ENCODE results near the gene GORASP2.

DNA sequence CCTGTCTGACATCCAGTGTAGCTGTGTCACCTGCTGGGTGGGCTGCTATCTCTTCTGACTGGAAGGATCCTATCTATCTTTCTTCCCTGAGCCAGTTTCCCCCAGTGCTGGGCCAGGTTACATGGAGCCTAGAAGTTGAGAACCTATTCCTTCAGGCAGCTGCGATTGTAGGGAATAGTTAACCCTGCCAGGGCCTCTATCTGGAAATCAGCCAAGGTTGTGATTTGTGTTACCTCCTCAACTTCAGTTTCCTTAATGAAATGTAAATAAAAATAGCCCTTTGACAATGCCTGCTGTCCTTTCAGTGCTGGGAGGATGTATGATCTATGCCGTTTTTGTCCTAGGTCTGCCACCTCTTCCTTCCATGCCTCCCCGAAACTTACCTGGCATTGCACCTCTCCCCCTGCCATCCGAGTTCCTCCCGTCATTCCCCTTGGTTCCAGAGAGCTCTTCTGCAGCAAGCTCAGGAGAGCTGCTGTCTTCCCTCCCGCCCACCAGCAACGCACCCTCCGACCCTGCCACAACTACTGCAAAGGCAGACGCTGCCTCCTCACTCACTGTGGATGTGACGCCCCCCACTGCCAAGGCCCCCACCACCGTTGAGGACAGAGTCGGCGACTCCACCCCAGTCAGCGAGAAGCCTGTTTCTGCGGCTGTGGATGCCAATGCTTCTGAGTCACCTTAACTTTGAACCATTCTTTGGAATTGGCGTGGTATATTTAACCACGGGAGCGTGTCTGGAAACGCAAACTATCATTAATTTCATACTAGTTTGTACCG lies 36.6 kb downstream of the GORASP2 start:
- no peak for TF ChIP-seq EZH2phosphoT487 (IDR thresholded peaks at IDR 0.05; ENCODE audit: insufficient read depth, low read depth)
- no peak for TF ChIP-seq EZH2 (IDR thresholded peaks at IDR 0.05; ENCODE audit: insufficient read depth, poor library complexity, severe bottlenecking)
